Stomach (tissue), 4 donors: ENCODE results near the gene CASQ1.

Source experiments
- CTCF ChIP-seq, 7 experiments: fragments of 450-650 bp in 4 of 7; fragments of 200-600 bp in 3 of 7; sonication (generic) in 3 of 7; IDR thresholded peaks; one replicate each; pipeline ENCODE4 v1.5.1; 2016 to 2019; ENCODE audit warnings: antibody characterized with exemption in 7 of 7, control low read depth in 2 of 7, mild to moderate bottlenecking in 1 of 7
- EP300 ChIP-seq: sonication (generic); formaldehyde crosslinking; IDR thresholded peaks from one replicate; pipeline ENCODE4 v1.6.1; 2017; ENCODE audit warnings: antibody characterized with exemption
- POLR2A ChIP-seq, 4 donors: fragments of 450-650 bp; IDR thresholded peaks; one replicate each; pipeline ENCODE4 v1.6.1; 2016; ENCODE audit warnings: antibody characterized with exemption in 4 of 4, control low read depth in 2 of 4, mild to moderate bottlenecking in 1 of 4, moderate library complexity in 1 of 4

- TF ChIP-seq EP300 = no peak
- no peak for TF ChIP-seq POLR2A (IDR thresholded peaks at IDR 0.05)
- TF ChIP-seq CTCF (IDR thresholded peaks at IDR 0.05) = no peak
Observed at GRCh38 chr1:160178731-160179130, 11.6 kb upstream of the CASQ1 start.
